ENCODE measurements around the gene POLE.

The POLE gene

GRCh38 chr12:132575661-132576060 lies 111.5 kb downstream of the POLE start:
- DNase-seq: no peak

DNA sequence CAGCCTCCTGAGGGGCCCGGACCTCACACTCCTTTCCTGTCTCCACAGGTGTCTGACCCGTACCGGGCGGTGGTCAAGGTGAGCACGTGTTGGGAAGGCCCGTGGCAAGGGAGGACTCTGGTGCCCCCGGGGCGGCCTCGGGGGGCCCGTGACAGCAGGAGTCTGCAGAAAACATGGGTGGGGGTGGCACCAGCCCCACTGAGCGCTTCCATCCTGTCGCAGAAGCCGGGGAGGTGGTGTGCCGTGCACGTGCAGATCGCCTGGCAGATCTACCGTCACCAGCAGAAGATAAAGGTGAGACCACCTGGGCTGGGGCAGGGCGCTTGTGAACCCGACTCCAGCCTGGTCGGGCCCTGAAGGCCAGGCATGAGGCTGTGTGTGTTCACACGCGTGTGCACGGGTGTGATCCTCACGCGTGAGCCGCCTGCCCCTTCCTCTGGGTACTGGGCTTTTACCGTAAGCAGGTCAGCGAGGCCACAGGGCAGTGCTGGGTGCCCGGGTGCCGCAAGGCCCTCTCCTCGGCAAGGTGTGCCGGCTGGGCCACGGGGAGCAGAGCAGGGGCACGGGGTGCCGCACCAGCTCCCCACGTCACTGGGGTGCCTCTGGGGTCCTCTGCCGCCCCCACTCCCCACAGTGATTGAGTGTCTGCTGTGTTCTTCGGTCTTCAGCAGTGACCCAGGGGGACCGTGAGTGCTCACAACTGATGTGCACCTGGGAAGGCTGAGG lies 112.7 kb downstream of the POLE start:
- DNase-seq: no peak
